HG03159 (cell line): ENCODE results near the gene EGLN2.
A peak's percentile ranks its signal among the peaks of the same experiment; 100 is the strongest.
"Not testable (repeated sequence)": the region's sequence is repeated elsewhere in the genome, so short reads cannot be mapped to it uniquely, and the experiment has no call there.

ENCODE experiments used
- ATAC-seq: cut with Tn5 transposase; IDR thresholded peaks from one replicate; pipeline ENCODE4 v1.9.1; 2021; ENCODE audit warnings: mild to moderate bottlenecking, moderate library complexity; ENCODE audit not compliant: unreplicated experiment

The EGLN2 gene

GRCh38 chr19:40798683-40799557 is at the start of gene EGLN2:
TSS of gene EGLN2 (plus strand) at chr19:40799191. CDS start at chr19:40800573, 1,382 bp downstream.
- ATAC-seq, result peak; percentile 73

GRCh38 chr19:40750058-40750873 is 48.7 kb upstream of the EGLN2 start, which contains the start of gene ACTMAP:
TSS of gene ACTMAP (minus strand) at chr19:40750477. CDS start at chr19:40749803, 674 bp downstream.
- ATAC-seq, result peak; percentile 83

- ATAC-seq, result peak; percentile 58
These were observed 48.0 kb upstream of the EGLN2 start, which contains the start of gene SNRPA for GRCh38 chr19:40750874-40751537. TSS of gene SNRPA (plus strand) at chr19:40751203. CDS start at chr19:40751409, 206 bp downstream.

- no peak for ATAC-seq
These were observed 46.7 kb upstream of the EGLN2 start for GRCh38 chr19:40752257-40752781.

GRCh38 chr19:40754611-40755247 is 44.3 kb upstream of the EGLN2 start:
- ATAC-seq, result no peak

- no peak for ATAC-seq
These were observed 43.8 kb upstream of the EGLN2 start for GRCh38 chr19:40755248-40755624.

GRCh38 chr19:40755791-40756190 is 43.2 kb upstream of the EGLN2 start:
- ATAC-seq, result no peak

- ATAC-seq, result no peak
These were observed 42.4 kb upstream of the EGLN2 start for GRCh38 chr19:40756502-40757110.

- ATAC-seq, result no peak
These were observed 40.5 kb upstream of the EGLN2 start for GRCh38 chr19:40758491-40758890.

- no peak for ATAC-seq
These were observed 39.6 kb upstream of the EGLN2 start for GRCh38 chr19:40759352-40759751.

GRCh38 chr19:40762754-40763470 is 36.1 kb upstream of the EGLN2 start:
- ATAC-seq, result no peak

- ATAC-seq, result no peak
These were observed 35.5 kb upstream of the EGLN2 start for GRCh38 chr19:40763526-40763925.

GRCh38 chr19:40763963-40764362 is 35.0 kb upstream of the EGLN2 start:
- no peak for ATAC-seq

- not testable (repeated sequence) for ATAC-seq
These were observed 32.6 kb upstream of the EGLN2 start for GRCh38 chr19:40766385-40766784.

GRCh38 chr19:40768869-40769268 is 30.1 kb upstream of the EGLN2 start:
- ATAC-seq, result no peak

GRCh38 chr19:40771101-40771862 is 27.7 kb upstream of the EGLN2 start:
- not testable (repeated sequence) for ATAC-seq

- ATAC-seq, result no peak
These were observed 23.9 kb upstream of the EGLN2 start, which contains the start of gene MIA for GRCh38 chr19:40774916-40775631. TSS of gene MIA (plus strand) at chr19:40775521. CDS start at chr19:40775543, 22 bp downstream.

- no peak for ATAC-seq
These were observed 23.4 kb upstream of the EGLN2 start for GRCh38 chr19:40775632-40776022.
